Upper lobe of right lung (tissue), 1 donor: ENCODE results near the gene ADAMTS3. TPM values are rescaled to one million over a fixed set of nuclear protein-coding genes. Genes with fewer than 3 reads are reported as not detected.
"Not testable (repeated sequence)": the region's sequence is repeated elsewhere in the genome, so short reads cannot be mapped to it uniquely, and the experiment has no call there.

Experiments used
- ATAC-seq: fragments of 200-7000 bp; cut with Tn5 transposase; one replicate; pipeline ENCODE4 v1.9.1; 2020; ENCODE audit warnings: mild to moderate bottlenecking, moderate library complexity
- DNase-seq: peaks from one replicate; pipeline ENCODE4 v3.0.0-alpha.2; 2020
- H3K27ac ChIP-seq: fragments of 200-600 bp; one replicate; pipeline ENCODE4 v1.8.0; 2022
- H3K27me3 ChIP-seq: fragments of 200-600 bp; one replicate; pipeline ENCODE4 v1.8.0; 2022; ENCODE audit warnings: mild to moderate bottlenecking
- H3K36me3 ChIP-seq: fragments of 200-600 bp; one replicate; pipeline ENCODE4 v1.8.0; 2022
- H3K4me1 ChIP-seq: fragments of 200-600 bp; one replicate; pipeline ENCODE4 v1.8.0; 2022
- H3K4me3 ChIP-seq: fragments of 200-600 bp; one replicate; pipeline ENCODE4 v1.8.0; 2022; ENCODE audit warnings: mild to moderate bottlenecking
- H3K9me3 ChIP-seq: fragments of 200-600 bp; one replicate; pipeline ENCODE4 v1.8.0; 2022
- intact Hi-C: fragments of 100-400 bp; cut with DNase I; formaldehyde crosslinking; loops from one replicate; pipeline ENCODE4 v1.11.0; 2022
- total RNA-seq: library from RNA; stranded (reverse); fragmentation: NEBNext Ultra II Directional; extraction: Animal tissue kit (Norgen Biotek cat#: 25700); gene quantifications from one replicate; pipeline ENCODE4 v1.2.1, GENCODE V29; 2021
- TF ChIP-seq, protein P1 (sequence below): fragments of 200-600 bp; IDR thresholded peaks from one replicate; pipeline ENCODE4 v1.8.0; 2022; ENCODE audit warnings: antibody characterized with exemption
- donor health status: DM: no; HTN: yes; CAD: no; lungs with severe emphysema.

The ADAMTS3 gene
- total RNA-seq, 1 donor from 2014 or later: 3.6 TPM

DNA sequence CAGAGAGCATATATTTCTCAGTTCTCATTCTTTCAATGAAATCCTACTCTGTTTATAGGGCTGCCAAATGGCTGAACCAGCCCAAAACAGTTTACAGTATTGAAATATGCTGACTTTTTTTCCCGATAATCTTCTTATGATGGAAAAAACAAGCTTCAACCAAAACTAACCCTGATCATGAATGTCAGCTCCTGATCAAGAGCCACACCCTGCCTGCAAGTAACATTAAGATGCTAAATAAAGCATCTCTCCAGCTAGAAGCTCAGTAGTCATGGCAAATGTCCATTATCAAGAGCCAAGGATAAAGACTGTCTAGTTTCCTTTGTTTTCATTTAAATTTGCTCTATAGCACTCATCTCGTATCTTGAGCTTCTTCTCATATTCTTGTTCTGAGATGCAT is 136.0 kb downstream of the ADAMTS3 start:
- no peaks in the 10 kb centered on the region for H3K27me3 ChIP-seq
- no peak overlapping the region for H3K27ac ChIP-seq
- TF ChIP-seq, protein P1, sequence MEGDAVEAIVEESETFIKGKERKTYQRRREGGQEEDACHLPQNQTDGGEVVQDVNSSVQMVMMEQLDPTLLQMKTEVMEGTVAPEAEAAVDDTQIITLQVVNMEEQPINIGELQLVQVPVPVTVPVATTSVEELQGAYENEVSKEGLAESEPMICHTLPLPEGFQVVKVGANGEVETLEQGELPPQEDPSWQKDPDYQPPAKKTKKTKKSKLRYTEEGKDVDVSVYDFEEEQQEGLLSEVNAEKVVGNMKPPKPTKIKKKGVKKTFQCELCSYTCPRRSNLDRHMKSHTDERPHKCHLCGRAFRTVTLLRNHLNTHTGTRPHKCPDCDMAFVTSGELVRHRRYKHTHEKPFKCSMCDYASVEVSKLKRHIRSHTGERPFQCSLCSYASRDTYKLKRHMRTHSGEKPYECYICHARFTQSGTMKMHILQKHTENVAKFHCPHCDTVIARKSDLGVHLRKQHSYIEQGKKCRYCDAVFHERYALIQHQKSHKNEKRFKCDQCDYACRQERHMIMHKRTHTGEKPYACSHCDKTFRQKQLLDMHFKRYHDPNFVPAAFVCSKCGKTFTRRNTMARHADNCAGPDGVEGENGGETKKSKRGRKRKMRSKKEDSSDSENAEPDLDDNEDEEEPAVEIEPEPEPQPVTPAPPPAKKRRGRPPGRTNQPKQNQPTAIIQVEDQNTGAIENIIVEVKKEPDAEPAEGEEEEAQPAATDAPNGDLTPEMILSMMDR: no peak
- H3K4me1 ChIP-seq: no peaks in the 10 kb centered on the region
- no peak for ATAC-seq
- no peak overlapping the region for H3K4me3 ChIP-seq
- no peaks in the 10 kb centered on the region for H3K9me3 ChIP-seq
- no peaks in the 10 kb centered on the region for H3K36me3 ChIP-seq
- no peak for DNase-seq
- intact Hi-C loops: no loop called here

DNA sequence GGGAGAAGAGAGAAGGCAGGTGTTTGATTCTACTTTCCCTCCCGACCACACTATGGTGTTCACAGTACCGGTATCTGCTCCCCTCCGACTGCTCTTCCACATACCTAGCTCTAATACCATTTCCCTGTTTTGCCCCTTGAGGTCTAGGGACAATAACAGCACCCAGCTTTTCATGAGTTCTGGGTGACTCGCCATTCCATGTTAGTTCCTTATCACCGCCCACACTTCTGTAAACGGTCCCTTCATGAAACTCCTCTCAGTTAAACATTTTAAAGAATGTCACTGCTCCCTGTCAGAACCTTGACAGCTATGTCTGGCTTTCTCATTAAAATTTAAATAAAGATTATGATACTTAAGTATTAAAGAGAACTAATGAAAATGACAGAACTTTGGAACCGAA is 136.7 kb downstream of the ADAMTS3 start:
- TF ChIP-seq, protein P1: no peak
- no peaks in the 10 kb centered on the region for H3K9me3 ChIP-seq
- no peaks in the 10 kb centered on the region for H3K36me3 ChIP-seq
- no peak overlapping the region for H3K4me3 ChIP-seq
- H3K27ac ChIP-seq: no peak overlapping the region
- H3K4me1 ChIP-seq: no peaks in the 10 kb centered on the region
- intact Hi-C loops: no loop called here
- H3K27me3 ChIP-seq: no peaks in the 10 kb centered on the region
- ATAC-seq: no peak
- no peak for DNase-seq

DNA sequence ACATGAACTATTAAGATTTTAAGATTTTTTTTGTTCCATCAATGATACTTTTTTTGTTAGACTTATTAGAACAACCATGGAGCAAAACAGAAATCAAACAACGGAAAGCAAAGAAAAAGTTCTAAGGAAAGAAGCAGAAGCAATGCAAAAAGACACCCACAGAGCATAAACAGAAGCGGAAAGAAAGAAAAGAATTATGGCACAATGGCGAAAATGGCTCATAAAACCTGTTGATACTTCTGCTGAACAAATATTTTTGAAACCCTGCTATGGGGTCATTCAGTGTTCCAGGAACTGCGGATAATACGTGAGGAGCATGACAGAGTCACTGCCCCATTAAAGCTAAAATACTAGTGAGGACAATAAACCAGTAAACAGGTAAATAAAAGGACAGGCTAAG is 138.0 kb downstream of the ADAMTS3 start:
- H3K4me3 ChIP-seq: no peak overlapping the region
- TF ChIP-seq, protein P1: no peak
- H3K36me3 ChIP-seq: no peaks in the 10 kb centered on the region
- no peaks in the 10 kb centered on the region for H3K4me1 ChIP-seq
- intact Hi-C loops: no loop called here
- H3K27ac ChIP-seq: no peak overlapping the region
- H3K27me3 ChIP-seq: no peaks in the 10 kb centered on the region
- ATAC-seq (no peak), DNase-seq (no peak)
- H3K9me3 ChIP-seq: no peaks in the 10 kb centered on the region

DNA sequence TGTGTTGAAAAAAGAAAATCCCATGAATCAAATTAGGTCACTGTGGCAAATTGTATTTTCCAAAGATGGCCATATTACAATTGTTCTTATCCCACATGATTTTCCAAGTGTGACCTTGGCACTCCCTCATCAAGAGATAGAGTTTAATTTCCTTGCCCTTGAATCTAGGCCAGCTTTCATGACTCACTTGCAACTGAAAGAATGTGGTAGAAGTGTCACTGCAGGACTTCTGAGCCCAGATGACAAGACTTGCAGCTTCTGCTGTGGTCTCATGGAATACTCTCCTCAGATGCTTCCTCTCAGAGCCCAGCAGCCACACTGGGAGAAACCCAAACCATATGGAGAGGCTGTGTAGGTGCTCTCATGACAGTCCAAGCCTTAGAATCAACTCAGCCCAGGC is 139.0 kb downstream of the ADAMTS3 start:
- H3K27me3 ChIP-seq: no peaks in the 10 kb centered on the region
- H3K9me3 ChIP-seq: no peaks in the 10 kb centered on the region
- DNase-seq: no peak
- TF ChIP-seq, protein P1: no peak
- intact Hi-C loops: no loop called here
- H3K4me1 ChIP-seq: no peaks in the 10 kb centered on the region
- no peak overlapping the region for H3K27ac ChIP-seq
- H3K4me3 ChIP-seq: no peak overlapping the region
- H3K36me3 ChIP-seq: no peaks in the 10 kb centered on the region
- no peak for ATAC-seq

DNA sequence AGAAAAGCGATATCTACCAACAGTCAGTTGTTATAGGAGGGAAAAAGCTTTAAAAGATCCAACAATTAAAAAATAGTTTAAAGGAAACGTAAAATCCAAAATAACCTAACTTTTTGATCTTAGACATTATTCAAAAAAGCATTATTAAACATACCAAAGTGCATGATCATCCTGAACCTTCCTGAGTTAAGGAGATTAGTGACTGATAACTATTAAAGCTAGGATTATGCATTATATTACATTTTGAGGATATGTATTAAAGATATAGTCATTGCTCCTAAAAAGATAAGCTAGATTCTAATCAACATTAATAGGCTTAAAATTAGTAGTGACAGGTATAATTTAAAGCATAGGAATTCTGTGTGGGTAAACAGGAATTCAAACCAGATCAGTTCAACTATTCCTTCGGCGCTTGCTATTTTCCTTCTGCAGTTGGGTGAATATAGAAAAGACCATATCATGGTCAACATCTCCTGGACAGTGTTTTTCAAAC is 139.6 kb downstream of the ADAMTS3 start:
- Histone ChIP-seq H3K9me3 (no peaks in the 10 kb centered on the region), H3K4me1 (no peaks in the 10 kb centered on the region), H3K36me3 (no peaks in the 10 kb centered on the region), H3K27ac (no peak overlapping the region), H3K4me3 (no peak overlapping the region), H3K27me3 (no peaks in the 10 kb centered on the region)
- no peak for DNase-seq
- no peak for ATAC-seq
- TF ChIP-seq, protein P1: no peak
- intact Hi-C loops: no loop called here

DNA sequence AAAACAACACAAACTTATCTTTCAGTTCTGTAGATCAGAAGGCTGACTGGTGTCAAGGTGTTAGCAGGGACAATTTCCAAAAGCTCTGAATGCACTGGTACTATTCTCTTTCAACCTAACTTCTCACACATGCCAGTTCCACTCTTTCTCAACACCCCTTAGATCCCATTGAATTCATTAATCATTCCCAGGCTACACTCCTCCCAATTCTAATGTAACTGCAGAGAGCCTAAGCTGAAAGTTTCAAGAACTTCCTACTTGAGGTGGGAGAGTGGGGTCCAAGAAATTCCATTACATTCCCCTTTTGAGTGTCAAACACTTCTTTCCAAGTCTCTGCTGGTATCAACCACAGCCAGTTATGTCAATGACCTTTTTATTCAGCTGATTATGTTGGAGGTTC is 142.0 kb downstream of the ADAMTS3 start:
- Histone ChIP-seq H3K4me1 (no peaks in the 10 kb centered on the region), H3K36me3 (no peaks in the 10 kb centered on the region), H3K27me3 (no peaks in the 10 kb centered on the region), H3K9me3 (no peaks in the 10 kb centered on the region), H3K4me3 (no peak overlapping the region), H3K27ac (no peak overlapping the region)
- DNase-seq (no peak), ATAC-seq (peak; percentile 60)
- TF ChIP-seq, protein P1: no peak
- intact Hi-C loops: no loop called here

DNA sequence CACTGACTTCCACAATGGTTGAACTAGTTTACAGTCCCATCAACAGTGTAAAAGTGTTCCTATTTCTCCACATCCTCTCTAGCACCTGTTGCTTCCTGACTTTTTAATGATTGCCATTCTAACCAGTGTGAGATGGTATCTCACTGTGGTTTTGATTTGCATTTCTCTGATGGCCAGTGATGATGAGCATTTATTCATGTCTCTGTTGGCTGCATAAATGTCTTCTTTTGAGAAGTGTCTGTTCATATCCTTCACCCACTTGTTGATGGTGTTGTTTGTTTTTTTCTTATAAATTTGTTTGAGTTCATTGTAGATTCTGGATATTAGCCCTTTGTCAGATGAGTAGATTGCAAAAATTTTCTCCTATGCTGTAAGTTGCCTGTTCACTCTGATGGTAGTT is 143.1 kb downstream of the ADAMTS3 start:
- H3K4me1 ChIP-seq, ATAC-seq, H3K9me3 ChIP-seq, intact Hi-C loops, H3K27me3 ChIP-seq, H3K4me3 ChIP-seq, DNase-seq, H3K27ac ChIP-seq, H3K36me3 ChIP-seq: not testable (repeated sequence)
